GM12878 (cell line): ENCODE measurements around the gene SPI1. TPM values are rescaled to one million over a fixed set of nuclear protein-coding genes. Genes with fewer than 3 reads are reported as not detected.

Experiments
- CBX5 ChIP-seq: sonication (generic); IDR thresholded peaks from 2 replicates; pipeline ENCODE4 v1.6.1; 2016; ENCODE audit warnings: low read depth, moderate library complexity, mild to moderate bottlenecking, inconsistent platforms
- CEBPB ChIP-seq, 2 experiments: fragments of 150-350 bp in 1 of 2; IDR thresholded peaks; 2 replicates each; pipeline ENCODE4 v1.6.1; 2012 to 2014; ENCODE audit warnings: low read depth in 2 of 2, low read length in 2 of 2, borderline replicate concordance in 1 of 2, inconsistent platforms in 1 of 2
- CHD4 ChIP-seq: fragments of 200-600 bp; sonication (generic); IDR thresholded peaks from 2 replicates; pipeline ENCODE4 v1.6.1; 2016; ENCODE audit warnings: mild to moderate bottlenecking
- DPF2 ChIP-seq: fragments of 450-650 bp; IDR thresholded peaks from 2 replicates; pipeline ENCODE4 v1.6.1; 2017; ENCODE audit warnings: mild to moderate bottlenecking
- FOXM1 ChIP-seq: IDR thresholded peaks from 2 replicates; pipeline ENCODE4 v1.6.1; 2012; ENCODE audit warnings: low read depth, mild to moderate bottlenecking, inconsistent platforms, low read length, moderate library complexity
- NR2F1 ChIP-seq: fragments of 450-650 bp; conservative IDR thresholded peaks from 2 replicates; pipeline ENCODE4 v1.6.1; 2017; ENCODE audit warnings: mild to moderate bottlenecking
- SIN3A ChIP-seq: IDR thresholded peaks from 2 replicates; pipeline ENCODE4 v1.6.1; 2012; ENCODE audit warnings: low read depth, low read length, improper control_type of control experiment
- SRF ChIP-seq, 2 experiments: IDR thresholded peaks; 2 replicates each; pipeline ENCODE4 v1.6.1; 2011; ENCODE audit warnings: low read depth in 2 of 2, low read length in 2 of 2, mild to moderate bottlenecking in 1 of 2, moderate library complexity in 1 of 2
- SUPT20H ChIP-seq: IDR thresholded peaks from 2 replicates; pipeline ENCODE4 v1.6.1; 2011; ENCODE audit warnings: low read depth, mild to moderate bottlenecking, low read length, moderate library complexity, borderline replicate concordance; ENCODE audit not compliant: control insufficient read depth
- ZNF274 ChIP-seq: IDR thresholded peaks from one replicate; pipeline ENCODE4 v1.8.0; 2011; ENCODE audit not compliant: insufficient read length, insufficient read depth
- polyA plus RNA-seq, 11 experiments: library from polyadenylated mRNA; depleted of rRNA in 4 of 11; unstranded in 6 of 11; stranded (reverse) in 5 of 11; fragments of >200 nt; fragmentation: Nextera tagmentation in 4 of 11; fragmentation: Illumina TruSeq in 1 of 11; extraction: Ambion mirVana in 4 of 11; extraction: Trizol in 1 of 11; gene quantifications; 1 replicate in 1 of 11; 2 replicates in 10 of 11; pipeline versions ENCODE4 v1.2.1 to v1.2.3, GENCODE V29; 2011 to 2016; ENCODE audit warnings: inconsistent platforms in 2 of 11, missing spikeins in 2 of 11, low read depth in 1 of 11
- total RNA-seq, 4 experiments: library from RNA; depleted of rRNA in 3 of 4; stranded (reverse); fragments of >200 nt in 3 of 4; fragmentation: Illumina TruSeq in 1 of 4; extraction: Trizol in 1 of 4; gene quantifications; 2 replicates each; pipeline versions ENCODE4 v1.2.1 to v1.2.3, GENCODE V29; 2013 to 2021
- TF ChIP-seq, protein P1 (sequence below): fragments of 450-650 bp; IDR thresholded peaks from 2 replicates; pipeline ENCODE4 v1.6.1; 2017; ENCODE audit warnings: antibody characterized with exemption, mild to moderate bottlenecking, moderate library complexity
- TF ChIP-seq, protein P2 (sequence below): IDR thresholded peaks from 2 replicates; pipeline ENCODE4 v1.6.1; 2012; ENCODE audit warnings: low read length, inconsistent platforms

The SPI1 gene
- total and polyA plus RNA-seq, 10 of the 15 experiments (the other 5 are each of a cell fraction or from before 2014, with no cell fraction given), result 0.05 to 31.1 (median 9.7) TPM

DNA sequence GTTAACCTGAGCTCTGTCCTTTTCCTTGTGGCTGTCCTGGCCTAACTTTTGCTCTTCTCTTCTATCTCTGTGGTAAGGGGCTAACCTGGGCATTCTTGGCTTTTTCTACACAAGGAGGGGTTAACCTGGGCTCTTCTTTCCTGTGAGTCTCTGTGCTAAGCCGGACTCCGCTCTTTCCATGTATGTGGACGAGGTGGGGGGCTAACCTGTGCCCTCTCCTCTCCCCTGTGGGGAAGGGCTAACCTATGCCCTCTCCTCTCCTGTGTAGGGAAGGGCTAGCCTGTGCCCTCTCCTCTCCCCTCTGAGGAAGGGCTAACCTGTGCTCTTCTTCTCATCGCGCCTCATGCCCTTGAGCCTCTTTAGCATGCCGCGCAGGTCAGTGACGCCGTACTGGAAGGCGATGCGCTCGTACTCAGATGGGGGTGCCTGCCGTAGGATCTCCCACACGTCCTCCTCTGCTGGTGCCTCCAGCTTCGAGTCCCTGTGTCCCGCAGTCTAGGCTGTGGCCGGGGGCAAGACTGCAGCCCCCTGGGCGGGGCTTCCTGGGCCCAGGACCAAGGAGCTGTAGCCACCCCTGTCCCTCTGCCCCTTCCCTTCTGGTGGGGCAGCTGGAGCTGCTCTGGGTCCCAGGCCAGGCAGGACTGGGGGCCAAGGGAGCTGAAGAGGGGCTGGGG is 32.3 kb downstream of the SPI1 start (continued):
- TF ChIP-seq SRF (IDR thresholded peaks at IDR 0.05; ENCODE audit: low read depth in 2 of 2, low read length in 2 of 2) (no peak), NR2F1 (no peak), CHD4 (no peak), CEBPB (IDR thresholded peaks at IDR 0.05; ENCODE audit: borderline replicate concordance in 1 of 2, low read depth in 2 of 2, low read length in 2 of 2) (no peak), SUPT20H (no peak), CBX5 (no peak), FOXM1 (no peak), ZNF274 (no peak), DPF2 (no peak), SIN3A (no peak)
- TF ChIP-seq, protein P1, sequence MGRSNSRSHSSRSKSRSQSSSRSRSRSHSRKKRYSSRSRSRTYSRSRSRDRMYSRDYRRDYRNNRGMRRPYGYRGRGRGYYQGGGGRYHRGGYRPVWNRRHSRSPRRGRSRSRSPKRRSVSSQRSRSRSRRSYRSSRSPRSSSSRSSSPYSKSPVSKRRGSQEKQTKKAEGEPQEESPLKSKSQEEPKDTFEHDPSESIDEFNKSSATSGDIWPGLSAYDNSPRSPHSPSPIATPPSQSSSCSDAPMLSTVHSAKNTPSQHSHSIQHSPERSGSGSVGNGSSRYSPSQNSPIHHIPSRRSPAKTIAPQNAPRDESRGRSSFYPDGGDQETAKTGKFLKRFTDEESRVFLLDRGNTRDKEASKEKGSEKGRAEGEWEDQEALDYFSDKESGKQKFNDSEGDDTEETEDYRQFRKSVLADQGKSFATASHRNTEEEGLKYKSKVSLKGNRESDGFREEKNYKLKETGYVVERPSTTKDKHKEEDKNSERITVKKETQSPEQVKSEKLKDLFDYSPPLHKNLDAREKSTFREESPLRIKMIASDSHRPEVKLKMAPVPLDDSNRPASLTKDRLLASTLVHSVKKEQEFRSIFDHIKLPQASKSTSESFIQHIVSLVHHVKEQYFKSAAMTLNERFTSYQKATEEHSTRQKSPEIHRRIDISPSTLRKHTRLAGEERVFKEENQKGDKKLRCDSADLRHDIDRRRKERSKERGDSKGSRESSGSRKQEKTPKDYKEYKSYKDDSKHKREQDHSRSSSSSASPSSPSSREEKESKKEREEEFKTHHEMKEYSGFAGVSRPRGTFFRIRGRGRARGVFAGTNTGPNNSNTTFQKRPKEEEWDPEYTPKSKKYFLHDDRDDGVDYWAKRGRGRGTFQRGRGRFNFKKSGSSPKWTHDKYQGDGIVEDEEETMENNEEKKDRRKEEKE, result no peak
- TF ChIP-seq, protein P2, sequence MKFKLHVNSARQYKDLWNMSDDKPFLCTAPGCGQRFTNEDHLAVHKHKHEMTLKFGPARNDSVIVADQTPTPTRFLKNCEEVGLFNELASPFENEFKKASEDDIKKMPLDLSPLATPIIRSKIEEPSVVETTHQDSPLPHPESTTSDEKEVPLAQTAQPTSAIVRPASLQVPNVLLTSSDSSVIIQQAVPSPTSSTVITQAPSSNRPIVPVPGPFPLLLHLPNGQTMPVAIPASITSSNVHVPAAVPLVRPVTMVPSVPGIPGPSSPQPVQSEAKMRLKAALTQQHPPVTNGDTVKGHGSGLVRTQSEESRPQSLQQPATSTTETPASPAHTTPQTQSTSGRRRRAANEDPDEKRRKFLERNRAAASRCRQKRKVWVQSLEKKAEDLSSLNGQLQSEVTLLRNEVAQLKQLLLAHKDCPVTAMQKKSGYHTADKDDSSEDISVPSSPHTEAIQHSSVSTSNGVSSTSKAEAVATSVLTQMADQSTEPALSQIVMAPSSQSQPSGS, result no peak
- TF ChIP-seq, all 136 proteins: peak for 0
